ENCODE data around the gene PBX3. TPM values are rescaled to one million over a fixed set of nuclear protein-coding genes. Genes with fewer than 3 reads are reported as not detected.

Gene PBX3
- total and polyA plus RNA-seq, 10 donors = 7.2 to 58.4 (median 34.1) TPM

GRCh38 chr9:126001581-126002225, 254.5 kb downstream of the PBX3 start:
- no peaks in the 10 kb centered on the region for H3K36me3 ChIP-seq
- peak; percentile 16 for DNase-seq
- no peak overlapping the region for H3K27ac ChIP-seq
- peaks cover 0 to 2% (median 0%) of the 10 kb centered on the region in 8 donors for H3K9me3 ChIP-seq
- intact Hi-C loops (cut with DNase I; ENCODE audit: low total_unique reads) = no loop called here
- WGBS, 5 donors = 87 to 91% (median 88%) methylated on average over 21 to 24 of the region's 24 CpGs
- H3K4me1 ChIP-seq = no peaks in the 10 kb centered on the region
- no peak overlapping the region for H3K4me3 ChIP-seq
- peaks cover 0 to 8% (median 0%) of the 10 kb centered on the region in 7 donors for H3K27me3 ChIP-seq (replicated peaks in 1 of 7)
- TF ChIP-seq CTCF (IDR thresholded peaks at IDR 0.05 in 8 of 11, conservative IDR thresholded peaks at IDR 0.05 in 3 of 11) (no peak), POLR2A (IDR thresholded peaks at IDR 0.05) (no peak), POLR2AphosphoS5 (IDR thresholded peaks at IDR 0.05) (no peak)

- intact Hi-C loops (cut with DNase I; ENCODE audit: low total_unique reads) = no loop called here
- no peak overlapping the region for H3K27ac ChIP-seq
- no peak for TF ChIP-seq CTCF (IDR thresholded peaks at IDR 0.05 in 8 of 11, conservative IDR thresholded peaks at IDR 0.05 in 3 of 11)
- no peak for TF ChIP-seq POLR2AphosphoS5 (IDR thresholded peaks at IDR 0.05)
- TF ChIP-seq POLR2A (IDR thresholded peaks at IDR 0.05) = no peak
- no peaks in the 10 kb centered on the region for H3K27me3 ChIP-seq (replicated peaks in 1 of 7)
- H3K36me3 ChIP-seq = no peaks in the 10 kb centered on the region
- 88 to 95% (median 90%) methylated on average over 16 to 21 of the region's 21 CpGs for WGBS, 5 donors
- peaks cover 0 to 12% (median 3%) of the 10 kb centered on the region in 8 donors for H3K9me3 ChIP-seq
- peak; percentile 54 for DNase-seq
- no peak overlapping the region for H3K4me3 ChIP-seq
- no peaks in the 10 kb centered on the region for H3K4me1 ChIP-seq
Measured at GRCh38 chr9:126002476-126003350, 255.5 kb downstream of the PBX3 start.

GRCh38 chr9:126009047-126009446, 261.9 kb downstream of the PBX3 start:
- Histone ChIP-seq H3K27me3 (replicated peaks in 1 of 7) (no peaks in the 10 kb centered on the region), H3K36me3 (no peaks in the 10 kb centered on the region), H3K9me3 (peaks cover 0 to 46% (median 31%) of the 10 kb centered on the region in 8 donors), H3K4me3 (no peak overlapping the region), H3K4me1 (no peaks in the 10 kb centered on the region), H3K27ac (no peak overlapping the region)
- TF ChIP-seq POLR2A (IDR thresholded peaks at IDR 0.05) (no peak), CTCF (IDR thresholded peaks at IDR 0.05 in 8 of 11, conservative IDR thresholded peaks at IDR 0.05 in 3 of 11) (no peak), POLR2AphosphoS5 (IDR thresholded peaks at IDR 0.05) (no peak)
- DNase-seq = no peak
- intact Hi-C loops (cut with DNase I; ENCODE audit: low total_unique reads) = no loop called here
- WGBS, 5 donors = 87 to 94% (median 94%) methylated on average over 2 of the region's 2 CpGs

GRCh38 chr9:126014726-126015125, 267.6 kb downstream of the PBX3 start:
- Histone ChIP-seq H3K27me3 (replicated peaks in 1 of 7) (peaks cover 0 to 8% (median 0%) of the 10 kb centered on the region in 7 donors), H3K4me3 (no peak overlapping the region), H3K4me1 (no peaks in the 10 kb centered on the region), H3K9me3 (peaks cover 0 to 14% (median 6%) of the 10 kb centered on the region in 8 donors), H3K36me3 (no peaks in the 10 kb centered on the region), H3K27ac (no peak overlapping the region)
- WGBS, 5 donors = 61 to 68% (median 65%) methylated on average over 12 of the region's 12 CpGs
- intact Hi-C loops (cut with DNase I; ENCODE audit: low total_unique reads) = no loop called here
- TF ChIP-seq POLR2AphosphoS5 (IDR thresholded peaks at IDR 0.05) (no peak), POLR2A (IDR thresholded peaks at IDR 0.05) (no peak), CTCF (IDR thresholded peaks at IDR 0.05 in 8 of 11, conservative IDR thresholded peaks at IDR 0.05 in 3 of 11) (no peak)
- no peak for DNase-seq
